NCI-H2029 treated with DMSO at 0.1 percent for 48 hours (cell line): Measurements from ENCODE around the gene DDX60.
"Not testable (repeated sequence)": the region's sequence is repeated elsewhere in the genome, so short reads cannot be mapped to it uniquely, and the experiment has no call there.

Source experiments
- DNase-seq: peaks from one replicate; lab custom pipeline; 2025; lab: John Stamatoyannopoulos, UW

The DDX60 gene

GRCh38 chr4:168318266-168318895 is at the start of gene DDX60:
Gene DDX60, minus strand, starts transcription at chr4:168318752. Its CDS starts 7,493 bp downstream, at chr4:168311259.
- peak; percentile 66 for DNase-seq

- DNase-seq = no peak
Measured at GRCh38 chr4:168367065-168367464, 48.5 kb upstream of the DDX60 start.

- DNase-seq = no peak
Measured at GRCh38 chr4:168362025-168362401, 43.5 kb upstream of the DDX60 start.

GRCh38 chr4:168361365-168362024 is 42.9 kb upstream of the DDX60 start:
- no peak for DNase-seq

GRCh38 chr4:168360271-168360670 is 41.7 kb upstream of the DDX60 start:
- no peak for DNase-seq

GRCh38 chr4:168357941-168358340 is 39.4 kb upstream of the DDX60 start:
- no peak for DNase-seq

GRCh38 chr4:168353746-168354145 is 35.2 kb upstream of the DDX60 start:
- no peak for DNase-seq

- no peak for DNase-seq
Measured at GRCh38 chr4:168337550-168337940, 19.0 kb upstream of the DDX60 start.

- no peak for DNase-seq
Measured at GRCh38 chr4:168336837-168337549, 18.4 kb upstream of the DDX60 start.

- no peak for DNase-seq
Measured at GRCh38 chr4:168335621-168336020, 17.1 kb upstream of the DDX60 start.

- no peak for DNase-seq
Measured at GRCh38 chr4:168334053-168334452, 15.5 kb upstream of the DDX60 start.

GRCh38 chr4:168330575-168330974 is 12.0 kb upstream of the DDX60 start:
- DNase-seq = not testable (repeated sequence)

GRCh38 chr4:168325591-168325990 is 7.0 kb upstream of the DDX60 start:
- no peak for DNase-seq

GRCh38 chr4:168321006-168321405 is 2.5 kb upstream of the DDX60 start:
- no peak for DNase-seq

GRCh38 chr4:168319486-168320019 is 1.0 kb upstream of the DDX60 start:
- no peak for DNase-seq

- no peak for DNase-seq
Measured at GRCh38 chr4:168317621-168318020, 931 bp downstream of the DDX60 start.

GRCh38 chr4:168309781-168310180 is 8.8 kb downstream of the DDX60 start:
- peak; percentile 20 for DNase-seq

- no peak for DNase-seq
Measured at GRCh38 chr4:168308912-168309311, 9.6 kb downstream of the DDX60 start.

- no peak for DNase-seq
Measured at GRCh38 chr4:168306476-168306875, 12.1 kb downstream of the DDX60 start.

GRCh38 chr4:168304744-168305459 is 13.7 kb downstream of the DDX60 start:
- peak; percentile 37 for DNase-seq

GRCh38 chr4:168303430-168303829 is 15.1 kb downstream of the DDX60 start:
- DNase-seq = not testable (repeated sequence)

- DNase-seq = no peak
Measured at GRCh38 chr4:168293386-168293975, 25.1 kb downstream of the DDX60 start.
